HCT116 (cell line): ENCODE measurements around the gene AEBP1. TPM values are rescaled to one million over a fixed set of nuclear protein-coding genes. Genes with fewer than 3 reads are reported as not detected.

Experiments used
- ATAC-seq: fragments of 200-7000 bp; cut with Tn5 transposase; 2 replicates; pipeline ENCODE4 v1.9.1; 2020; ENCODE audit warnings: mild to moderate bottlenecking, moderate library complexity
- BruUV-seq: library from RNA; stranded (reverse); fragments of 400-500 nt; replicated peaks from 2 replicates; lab custom pipeline; 2021; lab: Mats Ljungman, UMichigan
- CTCF ChIA-PET: fragments of 300-600 bp; sonication (Branson Sonifier 250); formaldehyde crosslinking; loops from one replicate; lab custom pipeline; 2021; ENCODE audit warnings: antibody characterized with exemption; lab: Charles Lee
- POLR2A ChIA-PET: fragments of 300-600, 350-600 bp; sonication (Branson Sonifier 250); formaldehyde crosslinking; loops from one replicate; lab custom pipeline; 2021; ENCODE audit warnings: antibody characterized with exemption; lab: Charles Lee
- RAD21 ChIA-PET, 2 experiments: fragments of 300-600 bp; sonication (Branson Sonifier 250); formaldehyde crosslinking; loops; one replicate each; lab custom pipeline; 2023; ENCODE audit warnings: low total read pairs in 2 of 2; ENCODE audit not compliant: uncharacterized antibody in 2 of 2, unreplicated experiment in 2 of 2, low non-redundant PET in 1 of 2; lab: Charles Lee
- DNase-seq: peaks from one replicate; pipeline ENCODE4 v3.0.0-alpha.2; 2010; ENCODE audit warnings: low read depth, low spot score
- H2AFZ ChIP-seq: fragments of 200-600 bp; shearing (Covaris generic), sonication (generic); 2 replicates; pipeline ENCODE4 v1.6.1; 2017; ENCODE audit warnings: low read depth, mixed run types, mixed read lengths, antibody characterized with exemption, low read length; ENCODE audit not compliant: poor library complexity, severe bottlenecking
- H3K27ac ChIP-seq: 2 replicates; pipeline ENCODE4 v1.5.1; 2012; ENCODE audit warnings: low read depth, low read length
- H3K27me3 ChIP-seq: fragments of 200-600 bp; sonication (generic); 2 replicates; pipeline ENCODE4 v1.6.1; 2016; ENCODE audit warnings: mixed run types, low read length, mixed read lengths; ENCODE audit not compliant: insufficient read depth
- H3K36me3 ChIP-seq, 2 experiments: fragments of 200-500 bp in 1 of 2; fragments of 200-600 bp in 1 of 2; sonication (Bioruptor generic) in 1 of 2; sonication (generic) in 1 of 2; 2 replicates each; pipeline versions ENCODE4 v1.5.1 to v1.6.1; 2014 to 2016; ENCODE audit warnings: low read length in 2 of 2, inconsistent platforms in 1 of 2, mixed read lengths in 1 of 2, mixed run types in 1 of 2; ENCODE audit not compliant: insufficient read depth in 2 of 2, control insufficient read depth in 1 of 2
- H3K4me1 ChIP-seq, 2 experiments: fragments of 200-600 bp in 1 of 2; sonication (generic) in 1 of 2; 2 replicates each; pipeline versions ENCODE4 v1.5.1 to v1.6.1; 2012 to 2017; ENCODE audit warnings: low read length in 2 of 2, inconsistent platforms in 1 of 2, mild to moderate bottlenecking in 1 of 2, mixed read lengths in 1 of 2, mixed run types in 1 of 2, moderate library complexity in 1 of 2; ENCODE audit not compliant: insufficient read depth in 2 of 2, control insufficient read depth in 1 of 2
- H3K4me2 ChIP-seq: fragments of 200-600 bp; sonication (generic); 2 replicates; pipeline ENCODE4 v1.6.1; 2017; ENCODE audit warnings: mixed run types, low read length, mixed read lengths
- H3K4me3 ChIP-seq, 2 experiments: fragments of 200-600 bp in 1 of 2; sonication (generic) in 1 of 2; replicated peaks in 1 of 2; 2 replicates each; pipeline ENCODE4 v1.5.1; 2011 to 2016; ENCODE audit warnings: low read length in 2 of 2, control low read depth in 1 of 2, low read depth in 1 of 2, mild to moderate bottlenecking in 1 of 2, mixed read lengths in 1 of 2, mixed run types in 1 of 2
- H3K79me2 ChIP-seq: fragments of 200-600 bp; sonication (generic); 2 replicates; pipeline ENCODE4 v1.6.1; 2017; ENCODE audit warnings: mild to moderate bottlenecking, mixed run types, low read length, moderate library complexity, mixed read lengths; ENCODE audit not compliant: insufficient read depth
- H3K9ac ChIP-seq: fragments of 200-600 bp; sonication (generic); 2 replicates; pipeline ENCODE4 v1.6.1; 2016; ENCODE audit warnings: low read length, mixed read lengths
- H3K9me2 ChIP-seq: fragments of 200-600 bp; sonication (generic), shearing (Covaris generic); 2 replicates; pipeline ENCODE4 v1.6.1; 2017; ENCODE audit warnings: mixed run types, mild to moderate bottlenecking, moderate library complexity; ENCODE audit not compliant: insufficient read depth
- H3K9me3 ChIP-seq, 2 experiments: fragments of 200-500 bp in 1 of 2; fragments of 200-600 bp in 1 of 2; sonication (Bioruptor generic) in 1 of 2; sonication (generic) in 1 of 2; 2 replicates each; pipeline ENCODE4 v1.6.1; 2014 to 2017; ENCODE audit warnings: low read length in 2 of 2, mixed read lengths in 2 of 2, inconsistent platforms in 1 of 2, low read depth in 1 of 2, mild to moderate bottlenecking in 1 of 2, mixed run types in 1 of 2, moderate library complexity in 1 of 2; ENCODE audit not compliant: control insufficient read depth in 1 of 2, insufficient read depth in 1 of 2
- H4K20me1 ChIP-seq: fragments of 200-600 bp; sonication (generic), shearing (Covaris generic); 2 replicates; pipeline ENCODE4 v1.6.1; 2017; ENCODE audit warnings: mixed run types, mild to moderate bottlenecking, moderate library complexity; ENCODE audit not compliant: insufficient read depth
- ATF3 ChIP-seq: IDR thresholded peaks from 2 replicates; pipeline ENCODE4 v1.6.1; 2012
- CEBPB ChIP-seq: IDR thresholded peaks from 2 replicates; pipeline ENCODE4 v1.6.1; 2012; ENCODE audit warnings: low read depth
- EGR1 ChIP-seq: IDR thresholded peaks from 2 replicates; pipeline ENCODE4 v1.6.1; 2012; ENCODE audit warnings: low read depth
- ELF1 ChIP-seq: IDR thresholded peaks from 2 replicates; pipeline ENCODE4 v1.6.1; 2012; ENCODE audit warnings: low read depth, borderline replicate concordance
- EZH2 ChIP-seq: fragments of 200-600 bp; sonication (generic); IDR thresholded peaks from 2 replicates; pipeline ENCODE4 v1.6.1; 2017; ENCODE audit warnings: antibody characterized with exemption, mixed run types
- EZH2phosphoT487 ChIP-seq: fragments of 200-600 bp; IDR thresholded peaks from 2 replicates; pipeline ENCODE4 v1.6.1; 2018; ENCODE audit warnings: antibody characterized with exemption, borderline replicate concordance
- FOSL1 ChIP-seq: IDR thresholded peaks from 2 replicates; pipeline ENCODE4 v1.6.1; 2012; ENCODE audit warnings: low read depth
- JUND ChIP-seq: IDR thresholded peaks from 2 replicates; pipeline ENCODE4 v1.6.1; 2012
- POLR2A ChIP-seq: IDR thresholded peaks from 2 replicates; pipeline ENCODE4 v1.7.0; 2011; ENCODE audit warnings: borderline replicate concordance; ENCODE audit not compliant: insufficient read depth, insufficient read length; ENCODE audit errors: extremely low read depth
- RAD21 ChIP-seq: IDR thresholded peaks from 2 replicates; pipeline ENCODE4 v1.6.1; 2012; ENCODE audit warnings: low read depth, mild to moderate bottlenecking
- SIN3A ChIP-seq: IDR thresholded peaks from 2 replicates; pipeline ENCODE4 v1.6.1; 2012; ENCODE audit warnings: low read depth
- SP1 ChIP-seq: IDR thresholded peaks from 2 replicates; pipeline ENCODE4 v1.6.1; 2012; ENCODE audit warnings: low read depth
- YY1 ChIP-seq: IDR thresholded peaks from 2 replicates; pipeline ENCODE4 v1.6.1; 2011; ENCODE audit warnings: low read length, low read depth, moderate library complexity, mild to moderate bottlenecking; ENCODE audit not compliant: insufficient replicate concordance; ENCODE audit errors: extremely low read depth
- intact Hi-C: fragments of 100-400 bp; cut with micrococcal nuclease; formaldehyde crosslinking; loops from 2 replicates; pipeline ENCODE4 v1.10.0; 2022
- total RNA-seq: library from RNA; stranded (reverse); gene quantifications from one replicate; pipeline ENCODE4 v1.2.1, GENCODE V29; 2021; ENCODE audit not compliant: unreplicated experiment

The AEBP1 gene
- total RNA-seq, 1 experiment from 2014 or later, result 0.49 TPM

GRCh38 chr7:44101966-44102845 is 1.9 kb upstream of the AEBP1 start:
- H2AFZ ChIP-seq, result no peak overlapping the region
- DNase-seq, result no peak

More at GRCh38 chr7:44101966-44102845, 1.9 kb upstream of the AEBP1 start:
- CTCF ChIA-PET, result no interaction called here
- POLR2A ChIA-PET, result no interaction called here
- no peak overlapping the region for H3K27ac ChIP-seq
- no peaks in the 10 kb centered on the region for H4K20me1 ChIP-seq
- H3K36me3 ChIP-seq, result no peaks in the 10 kb centered on the region
- H3K27me3 ChIP-seq, result no peaks in the 10 kb centered on the region
- ATAC-seq, result no peak
- H3K9me3 ChIP-seq, result no peaks in the 10 kb centered on the region
- no peak overlapping the region for H3K4me2 ChIP-seq
- no peak overlapping the region for H3K9ac ChIP-seq
- H3K4me1 ChIP-seq, result peaks cover 0 to 6% of the 10 kb centered on the region in 2 experiments; a peak in 2 of 4 replicates
- no peaks in the 10 kb centered on the region for H3K79me2 ChIP-seq
- no TSS peak for BruUV-seq
- TF ChIP-seq JUND, result no peak
- no peak for TF ChIP-seq POLR2A
- no peak for TF ChIP-seq CEBPB
- no peak for TF ChIP-seq ELF1
- no peak for TF ChIP-seq SIN3A
- TF ChIP-seq FOSL1, result no peak
- no peak for TF ChIP-seq ATF3
- TF ChIP-seq SP1, result no peak
- no peak for TF ChIP-seq YY1
- no peak for TF ChIP-seq EZH2phosphoT487
- TF ChIP-seq EZH2, result no peak
- TF ChIP-seq EGR1, result no peak
- no peak for TF ChIP-seq RAD21
- RAD21 ChIA-PET, result interaction anchor here in 1 of 2 experiments (0.6 kb wide), 1 partner anchor 14 kb away, joined by 3 read pairs; no protein-coding TSS in a partner anchor
- no peaks in the 10 kb centered on the region for H3K9me2 ChIP-seq
- intact Hi-C loops, result no loop called here
- H3K4me3 ChIP-seq, result no peak overlapping the region
